ENCODE results near the gene SPATC1L. TPM values are rescaled to one million over a fixed set of nuclear protein-coding genes. Genes with fewer than 3 reads are reported as not detected.

SPATC1L gene
- total and polyA plus RNA-seq, 2 of the 8 experiments (the other 6 are each of a cell fraction or from before 2014, with no cell fraction given), result 24.9 to 50.0 TPM

DNA sequence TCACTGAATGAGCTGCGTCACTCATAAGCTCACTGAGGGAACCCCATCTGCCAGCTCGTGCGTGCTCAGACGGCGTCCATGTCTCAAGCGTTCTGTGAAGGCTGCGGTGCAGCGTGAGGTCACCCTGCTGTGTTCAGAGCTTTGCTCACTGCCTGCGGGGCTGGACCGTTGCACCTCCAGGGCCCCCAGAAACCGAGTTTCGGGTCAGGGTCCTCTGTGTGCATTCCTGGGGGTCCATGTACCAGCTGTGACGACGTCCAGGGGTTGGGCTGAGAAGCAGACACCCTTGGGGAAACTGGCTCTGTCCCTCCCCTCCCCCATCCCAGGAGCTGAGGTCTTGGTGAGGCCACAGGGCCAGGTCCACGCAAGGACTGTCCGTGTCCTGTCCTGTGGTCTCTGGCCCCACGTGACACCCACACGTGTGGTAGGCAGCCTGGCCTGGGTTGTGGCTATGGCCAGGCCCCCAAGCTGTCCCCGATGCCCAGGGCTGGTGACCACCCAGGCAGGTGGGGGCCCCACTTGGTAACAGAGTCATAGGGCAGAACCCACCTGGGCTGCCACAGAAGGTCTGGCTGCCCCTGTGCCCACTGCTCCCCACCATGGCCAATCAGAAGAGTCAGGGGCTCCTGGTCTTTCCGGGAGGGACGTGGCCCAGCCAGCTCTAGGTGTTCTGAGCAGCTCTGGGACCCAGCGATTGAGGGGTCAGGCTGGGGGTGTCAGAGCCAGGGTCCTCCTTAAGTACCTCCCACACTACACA is 53.2 kb downstream of the SPATC1L start:
- H2BK5ac ChIP-seq (ENCODE audit: low read depth, low read length), result no peak overlapping the region
- H2BK15ac ChIP-seq (ENCODE audit: low read length), result no peak overlapping the region
- no peak overlapping the region for H2BK12ac ChIP-seq (ENCODE audit: low read depth, low read length)
- no peak overlapping the region for H2AFZ ChIP-seq (ENCODE audit: low read length)
- H4K20me1 ChIP-seq (replicated peaks in 1 of 2; ENCODE audit: control insufficient read depth in 1 of 2, insufficient read depth in 2 of 2, low read length in 2 of 2), result peaks cover 0 to 4% of the 10 kb centered on the region in 2 experiments
- no peak overlapping the region for H3K4me2 ChIP-seq (ENCODE audit: insufficient read depth in 1 of 2, low read depth in 2 of 2, low read length in 2 of 2)
- peaks cover 4% of the 10 kb centered on the region; the same call in 1 of the 2 replicates for H3K23me2 ChIP-seq (ENCODE audit: low read depth, low read length)
- H3K79me2 ChIP-seq (ENCODE audit: control insufficient read depth in 1 of 2, insufficient read depth in 2 of 2, low read length in 2 of 2), result no peaks in the 10 kb centered on the region
- FAIRE-seq (no peak), DNase-seq (ENCODE audit: low read depth in 1 of 2, low spot score in 2 of 2) (no peak)
- no peak overlapping the region for H2BK120ac ChIP-seq (replicated peaks; ENCODE audit: low read depth, low read length)
- peaks cover 0 to 7% (median 3%) of the 10 kb centered on the region in 4 experiments; a peak in 4 of 8 replicates for H3K36me3 ChIP-seq (ENCODE audit: control insufficient read depth in 2 of 4, insufficient read depth in 4 of 4, low read length in 3 of 4)
- no peak overlapping the region for H3K14ac ChIP-seq (ENCODE audit: insufficient read length)
- no peak overlapping the region for H4K5ac ChIP-seq (ENCODE audit: insufficient read length, low read depth, low read length)
- 88% methylated on average over 21 of the region's 22 CpGs; no CpG with 5 or more reads in 1 of the 2 experiments for WGBS, 2 experiments (ENCODE audit: extremely low coverage in 1 of 2, insufficient coverage in 1 of 2, insufficient read length in 1 of 2, insufficient replicate concordance in 2 of 2, low coverage in 1 of 2, low lambda C conversion rate in 2 of 2, missing lambda C conversion rate in 1 of 2)
- no peak overlapping the region for H3K56ac ChIP-seq (replicated peaks; ENCODE audit: insufficient read length, low read depth, low read length)
- TF ChIP-seq, protein P1, sequence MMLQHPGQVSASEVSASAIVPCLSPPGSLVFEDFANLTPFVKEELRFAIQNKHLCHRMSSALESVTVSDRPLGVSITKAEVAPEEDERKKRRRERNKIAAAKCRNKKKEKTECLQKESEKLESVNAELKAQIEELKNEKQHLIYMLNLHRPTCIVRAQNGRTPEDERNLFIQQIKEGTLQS (IDR thresholded peaks at IDR 0.05; ENCODE audit: insufficient read depth, low read depth, low read length), result no peak
- peak; percentile 66 for TF ChIP-seq EGR1 (IDR thresholded peaks at IDR 0.05; ENCODE audit: borderline replicate concordance, low read depth, low read length)
- TF ChIP-seq HDAC2 (IDR thresholded peaks at IDR 0.05; ENCODE audit: borderline replicate concordance in 1 of 2, low read depth in 2 of 2, low read length in 2 of 2), result no peak
- 0 out of 2 replicates have a peak, but pooled peaks have one; percentile 13 for TF ChIP-seq POLR2AphosphoS5 (IDR thresholded peaks at IDR 0.05; ENCODE audit: low read depth, low read length)
- ChIA-PET CTCF (ENCODE audit: partially characterized antibody) (interaction anchor here (0.5 to 1.6 kb wide), 4 partner anchors 12 to 196 kb away, joined by 3 to 8 read pairs (median 3); no protein-coding TSS in a partner anchor), POLR2A (ENCODE audit: partially characterized antibody) (interaction anchor here (1.1 kb wide), 1 partner anchor 8 kb away, joined by 3 read pairs; no protein-coding TSS in a partner anchor)
- no peak overlapping the region for H3K4me3 ChIP-seq (ENCODE audit: extremely low read depth in 1 of 4, insufficient read depth in 2 of 4, low read depth in 3 of 4, low read length in 4 of 4)
- no peak overlapping the region for H3K4ac ChIP-seq (replicated peaks; ENCODE audit: insufficient read length, low read depth, low read length)
- peaks cover 0 to 10% (median 0%) of the 10 kb centered on the region in 4 experiments; a peak in 2 of 7 replicates for H3K4me1 ChIP-seq (replicated peaks in 1 of 4; ENCODE audit: control insufficient read depth in 3 of 4, insufficient read depth in 4 of 4, low read length in 3 of 4)
- no peak overlapping the region for H3K18ac ChIP-seq (ENCODE audit: extremely low read depth, low read length)
- H4K8ac ChIP-seq (ENCODE audit: extremely low read depth, insufficient read depth, low read length), result peak overlapping the region; percentile 51
- H3K23ac ChIP-seq (ENCODE audit: insufficient read length), result no peak overlapping the region
- no peak overlapping the region for H4K91ac ChIP-seq (replicated peaks; ENCODE audit: insufficient read length, low read length)
- no peaks in the 10 kb centered on the region; a peak in 1 of 4 replicates for H3K9me3 ChIP-seq (ENCODE audit: insufficient read depth in 2 of 2, low read depth in 1 of 2, low read length in 1 of 2)
- H2BK20ac ChIP-seq (ENCODE audit: low read length), result no peak overlapping the region
- no peaks in the 10 kb centered on the region for H3K79me1 ChIP-seq (ENCODE audit: low read depth, low read length)
- no peaks in the 10 kb centered on the region for H3K27me3 ChIP-seq (replicated peaks in 1 of 4; ENCODE audit: control insufficient read depth in 3 of 4, extremely low read depth in 1 of 4, insufficient read depth in 3 of 4, low read length in 3 of 4)
- no peak overlapping the region for H2AK5ac ChIP-seq (ENCODE audit: low read depth, low read length)
- H3K9ac ChIP-seq (replicated peaks in 1 of 4; ENCODE audit: extremely low read depth in 1 of 4, low read depth in 3 of 4, low read length in 3 of 4), result no peak overlapping the region
- H3K27ac ChIP-seq (ENCODE audit: low read depth, low read length), result no peak overlapping the region
